Measurements from ENCODE around the gene RPLP1. TPM values are rescaled to one million over a fixed set of nuclear protein-coding genes. Genes with fewer than 3 reads are reported as not detected.

The RPLP1 gene
- total and polyA plus RNA-seq, 9 donors, result 175 to 3,255 (median 2,320) TPM

- Histone ChIP-seq H3K4me1 (ENCODE audit: insufficient read depth) (no peaks in the 10 kb centered on the region), H3K36me3 (no peaks in the 10 kb centered on the region), H3K27ac (no peak overlapping the region), H3K9me3 (no peaks in the 10 kb centered on the region), H3K4me3 (no peak overlapping the region), H3K27me3 (no peaks in the 10 kb centered on the region)
- TF ChIP-seq POLR2A (IDR thresholded peaks at IDR 0.05), result no peak
- TF ChIP-seq, protein P1, sequence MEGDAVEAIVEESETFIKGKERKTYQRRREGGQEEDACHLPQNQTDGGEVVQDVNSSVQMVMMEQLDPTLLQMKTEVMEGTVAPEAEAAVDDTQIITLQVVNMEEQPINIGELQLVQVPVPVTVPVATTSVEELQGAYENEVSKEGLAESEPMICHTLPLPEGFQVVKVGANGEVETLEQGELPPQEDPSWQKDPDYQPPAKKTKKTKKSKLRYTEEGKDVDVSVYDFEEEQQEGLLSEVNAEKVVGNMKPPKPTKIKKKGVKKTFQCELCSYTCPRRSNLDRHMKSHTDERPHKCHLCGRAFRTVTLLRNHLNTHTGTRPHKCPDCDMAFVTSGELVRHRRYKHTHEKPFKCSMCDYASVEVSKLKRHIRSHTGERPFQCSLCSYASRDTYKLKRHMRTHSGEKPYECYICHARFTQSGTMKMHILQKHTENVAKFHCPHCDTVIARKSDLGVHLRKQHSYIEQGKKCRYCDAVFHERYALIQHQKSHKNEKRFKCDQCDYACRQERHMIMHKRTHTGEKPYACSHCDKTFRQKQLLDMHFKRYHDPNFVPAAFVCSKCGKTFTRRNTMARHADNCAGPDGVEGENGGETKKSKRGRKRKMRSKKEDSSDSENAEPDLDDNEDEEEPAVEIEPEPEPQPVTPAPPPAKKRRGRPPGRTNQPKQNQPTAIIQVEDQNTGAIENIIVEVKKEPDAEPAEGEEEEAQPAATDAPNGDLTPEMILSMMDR (IDR thresholded peaks at IDR 0.05), result no peak
- TF ChIP-seq EP300 (IDR thresholded peaks at IDR 0.05), result no peak
- WGBS, 3 donors, result 81 to 90% (median 84%) methylated on average over 1 of the region's 1 CpG
- DNase-seq, result no peak
- intact Hi-C loops (cut with DNase I), result no loop called here
Observed at GRCh38 chr15:69433831-69434230, 18.8 kb upstream of the RPLP1 start.

DNA sequence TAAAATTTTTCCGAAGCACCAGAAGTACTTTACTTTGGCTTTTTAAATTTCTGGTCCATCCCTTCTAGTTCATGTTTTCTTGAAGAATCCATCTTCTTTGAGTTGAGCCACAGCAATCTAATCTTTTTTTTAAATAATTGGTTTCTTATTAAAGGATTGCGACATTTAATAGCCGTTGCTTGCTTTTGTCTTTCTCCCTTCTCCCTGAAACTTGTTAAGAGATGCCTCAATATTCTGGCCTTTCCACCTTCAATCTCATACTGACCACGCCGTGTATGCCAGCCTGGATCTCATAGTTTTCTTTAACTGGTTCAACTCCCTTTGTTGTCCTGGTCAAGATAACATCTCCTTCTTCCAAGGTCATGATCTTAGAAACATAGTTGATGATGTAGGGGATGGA is 18.4 kb upstream of the RPLP1 start:
- 89 to 95% (median 92%) methylated on average over 5 of the region's 5 CpGs for WGBS, 3 donors
- Histone ChIP-seq H3K9me3 (no peaks in the 10 kb centered on the region), H3K27ac (no peak overlapping the region), H3K36me3 (no peaks in the 10 kb centered on the region), H3K27me3 (no peaks in the 10 kb centered on the region), H3K4me3 (no peak overlapping the region), H3K4me1 (ENCODE audit: insufficient read depth) (no peaks in the 10 kb centered on the region)
- DNase-seq, result no peak
- TF ChIP-seq, protein P1 (IDR thresholded peaks at IDR 0.05), result no peak
- TF ChIP-seq EP300 (IDR thresholded peaks at IDR 0.05) (no peak), POLR2A (IDR thresholded peaks at IDR 0.05) (no peak)
- intact Hi-C loops (cut with DNase I), result no loop called here

DNA sequence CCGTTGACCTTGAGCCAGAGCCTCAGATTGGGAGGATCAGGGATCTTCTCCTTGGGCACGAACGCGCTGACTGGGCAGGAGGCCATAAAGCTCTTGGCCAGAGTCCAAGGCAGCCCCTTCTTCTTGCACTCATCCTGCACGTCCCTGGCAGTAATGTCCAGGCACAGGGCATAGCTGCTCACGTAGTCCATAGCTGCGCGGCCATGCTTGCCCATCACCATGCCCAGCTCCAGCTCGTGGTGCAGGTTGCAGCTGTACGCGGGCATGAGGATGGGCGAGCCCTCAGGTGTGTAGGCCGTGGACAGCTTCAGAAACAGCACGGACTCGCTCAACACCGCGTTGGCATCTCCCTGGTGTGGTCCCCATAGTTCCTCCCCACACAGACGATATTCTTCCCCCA is 17.9 kb upstream of the RPLP1 start:
- TF ChIP-seq POLR2A (IDR thresholded peaks at IDR 0.05), result no peak
- TF ChIP-seq EP300 (IDR thresholded peaks at IDR 0.05), result no peak
- TF ChIP-seq, protein P1 (IDR thresholded peaks at IDR 0.05), result no peak
- Histone ChIP-seq H3K9me3 (no peaks in the 10 kb centered on the region), H3K4me1 (ENCODE audit: insufficient read depth) (no peaks in the 10 kb centered on the region), H3K4me3 (no peak overlapping the region), H3K36me3 (no peaks in the 10 kb centered on the region), H3K27ac (no peak overlapping the region), H3K27me3 (no peaks in the 10 kb centered on the region)
- intact Hi-C loops (cut with DNase I), result no loop called here
- DNase-seq, result no peak
- WGBS, 3 donors, result 88 to 91% (median 89%) methylated on average over 18 of the region's 18 CpGs

- TF ChIP-seq EP300 (IDR thresholded peaks at IDR 0.05) (no peak), POLR2A (IDR thresholded peaks at IDR 0.05) (no peak)
- TF ChIP-seq, protein P1 (IDR thresholded peaks at IDR 0.05), result no peak
- WGBS, 3 donors, result 94 to 97% (median 95%) methylated on average over 4 of the region's 4 CpGs
- H3K27me3 ChIP-seq, result no peaks in the 10 kb centered on the region
- intact Hi-C loops (cut with DNase I), result no loop called here
- no peak overlapping the region for H3K27ac ChIP-seq
- no peaks in the 10 kb centered on the region for H3K36me3 ChIP-seq
- no peaks in the 10 kb centered on the region for H3K4me1 ChIP-seq (ENCODE audit: insufficient read depth)
- no peaks in the 10 kb centered on the region for H3K9me3 ChIP-seq
- no peak overlapping the region for H3K4me3 ChIP-seq
- no peak for DNase-seq
Observed at GRCh38 chr15:69435985-69436384, 16.6 kb upstream of the RPLP1 start.

GRCh38 chr15:69436951-69437350 is 15.7 kb upstream of the RPLP1 start:
- 94 to 96% (median 96%) methylated on average over 4 of the region's 4 CpGs for WGBS, 3 donors
- intact Hi-C loops (cut with DNase I), result no loop called here

More at GRCh38 chr15:69436951-69437350, 15.7 kb upstream of the RPLP1 start:
- Histone ChIP-seq H3K4me3 (no peak overlapping the region), H3K4me1 (ENCODE audit: insufficient read depth) (no peaks in the 10 kb centered on the region), H3K27ac (no peak overlapping the region), H3K9me3 (no peaks in the 10 kb centered on the region), H3K27me3 (no peaks in the 10 kb centered on the region), H3K36me3 (no peaks in the 10 kb centered on the region)
- DNase-seq, result no peak
- TF ChIP-seq EP300 (IDR thresholded peaks at IDR 0.05) (no peak), POLR2A (IDR thresholded peaks at IDR 0.05) (no peak)
- TF ChIP-seq, protein P1 (IDR thresholded peaks at IDR 0.05), result no peak

Measured in ovary (tissue), 9 donors.